HL-60 (cell line): Measurements from ENCODE around the gene GLIS1.

ENCODE experiments used
- DNase-seq, 2 experiments: peaks; one replicate each; pipeline ENCODE4 v3.0.0-alpha.2; 2010 to 2020; ENCODE audit warnings: low read depth in 1 of 2, low spot score in 1 of 2
- H3K27ac ChIP-seq: fragments of 250-450 bp; sonication (Bioruptor Pico); replicated peaks from 2 replicates; pipeline ENCODE4 v1.5.1; 2020; ENCODE audit warnings: mild to moderate bottlenecking, moderate library complexity
- H3K27me3 ChIP-seq: fragments of 250-450 bp; sonication (Bioruptor Pico); 2 replicates; pipeline ENCODE4 v1.5.1; 2021; ENCODE audit warnings: mild to moderate bottlenecking, moderate library complexity; ENCODE audit not compliant: insufficient read depth, poor library complexity, severe bottlenecking
- H3K4me3 ChIP-seq: replicated peaks from 2 replicates; pipeline ENCODE4 v1.5.1; 2011; ENCODE audit warnings: mild to moderate bottlenecking, control low read depth, low read length; ENCODE audit not compliant: insufficient read depth
- CTCF ChIP-seq: IDR thresholded peaks from one replicate; pipeline ENCODE4 v1.5.1; 2011; ENCODE audit warnings: low read length, control low read depth, inconsistent platforms; ENCODE audit not compliant: insufficient read depth
- GABPA ChIP-seq: IDR thresholded peaks from 2 replicates; pipeline ENCODE4 v1.6.1; 2012; ENCODE audit warnings: low read depth
- POLR2AphosphoS5 ChIP-seq: IDR thresholded peaks from 2 replicates; pipeline ENCODE4 v1.6.1; 2012; ENCODE audit warnings: low read depth
- SPI1 ChIP-seq: IDR thresholded peaks from 2 replicates; pipeline ENCODE4 v1.6.1; 2012; ENCODE audit warnings: low read depth, mild to moderate bottlenecking, borderline replicate concordance
- TF ChIP-seq, protein P1 (sequence below): IDR thresholded peaks from 2 replicates; pipeline ENCODE4 v1.6.1; 2012; ENCODE audit warnings: low read depth; ENCODE audit not compliant: insufficient replicate concordance

The GLIS1 gene

DNA sequence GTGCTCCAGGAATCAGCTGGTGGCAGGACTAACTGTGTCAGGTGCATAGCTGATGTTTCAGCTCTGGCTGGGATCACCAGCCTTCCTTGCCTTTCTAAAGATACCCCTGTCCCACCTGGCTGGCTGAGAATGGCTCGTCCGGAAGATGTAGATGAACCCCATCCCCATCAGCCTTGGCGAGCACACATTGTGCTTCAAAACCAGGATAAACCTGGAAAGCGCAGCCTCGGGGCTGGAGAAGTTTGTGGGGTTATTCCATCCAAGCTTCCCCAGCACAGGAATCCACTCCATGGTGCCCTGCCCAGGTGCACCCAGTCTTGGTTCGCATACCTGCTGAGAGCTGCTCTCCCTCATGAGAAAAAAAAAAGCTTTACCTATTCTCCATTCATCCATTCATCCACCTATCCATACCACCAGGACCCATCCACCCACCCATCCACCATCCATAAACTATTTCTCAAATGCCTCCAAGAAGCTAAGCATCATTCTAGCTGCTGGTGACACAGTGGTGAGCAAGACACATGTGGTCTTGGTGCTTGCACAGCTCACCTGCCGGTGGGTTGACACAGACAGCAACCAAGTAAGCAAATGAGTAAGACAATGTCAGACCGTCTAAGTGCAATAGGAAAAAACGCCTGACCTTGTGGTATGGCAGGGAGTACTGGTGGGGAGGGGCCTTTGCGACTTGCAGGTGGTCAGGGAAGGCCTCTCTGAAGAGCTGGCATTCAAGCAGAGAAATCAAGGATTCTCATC is 185.8 kb downstream of the GLIS1 start:
- DNase-seq: no peak
- TF ChIP-seq GABPA: no peak
- TF ChIP-seq SPI1: no peak
- TF ChIP-seq POLR2AphosphoS5: no peak
- TF ChIP-seq CTCF: no peak
- Histone ChIP-seq H3K27me3 (no peaks in the 10 kb centered on the region), H3K27ac (no peak overlapping the region), H3K4me3 (no peak overlapping the region)

GRCh38 chr1:53552146-53552861 is 186.7 kb downstream of the GLIS1 start:
- H3K4me3 ChIP-seq: no peak overlapping the region
- no peak for DNase-seq
- TF ChIP-seq POLR2AphosphoS5: no peak
- TF ChIP-seq GABPA: no peak
- TF ChIP-seq CTCF: no peak
- TF ChIP-seq, protein P1, sequence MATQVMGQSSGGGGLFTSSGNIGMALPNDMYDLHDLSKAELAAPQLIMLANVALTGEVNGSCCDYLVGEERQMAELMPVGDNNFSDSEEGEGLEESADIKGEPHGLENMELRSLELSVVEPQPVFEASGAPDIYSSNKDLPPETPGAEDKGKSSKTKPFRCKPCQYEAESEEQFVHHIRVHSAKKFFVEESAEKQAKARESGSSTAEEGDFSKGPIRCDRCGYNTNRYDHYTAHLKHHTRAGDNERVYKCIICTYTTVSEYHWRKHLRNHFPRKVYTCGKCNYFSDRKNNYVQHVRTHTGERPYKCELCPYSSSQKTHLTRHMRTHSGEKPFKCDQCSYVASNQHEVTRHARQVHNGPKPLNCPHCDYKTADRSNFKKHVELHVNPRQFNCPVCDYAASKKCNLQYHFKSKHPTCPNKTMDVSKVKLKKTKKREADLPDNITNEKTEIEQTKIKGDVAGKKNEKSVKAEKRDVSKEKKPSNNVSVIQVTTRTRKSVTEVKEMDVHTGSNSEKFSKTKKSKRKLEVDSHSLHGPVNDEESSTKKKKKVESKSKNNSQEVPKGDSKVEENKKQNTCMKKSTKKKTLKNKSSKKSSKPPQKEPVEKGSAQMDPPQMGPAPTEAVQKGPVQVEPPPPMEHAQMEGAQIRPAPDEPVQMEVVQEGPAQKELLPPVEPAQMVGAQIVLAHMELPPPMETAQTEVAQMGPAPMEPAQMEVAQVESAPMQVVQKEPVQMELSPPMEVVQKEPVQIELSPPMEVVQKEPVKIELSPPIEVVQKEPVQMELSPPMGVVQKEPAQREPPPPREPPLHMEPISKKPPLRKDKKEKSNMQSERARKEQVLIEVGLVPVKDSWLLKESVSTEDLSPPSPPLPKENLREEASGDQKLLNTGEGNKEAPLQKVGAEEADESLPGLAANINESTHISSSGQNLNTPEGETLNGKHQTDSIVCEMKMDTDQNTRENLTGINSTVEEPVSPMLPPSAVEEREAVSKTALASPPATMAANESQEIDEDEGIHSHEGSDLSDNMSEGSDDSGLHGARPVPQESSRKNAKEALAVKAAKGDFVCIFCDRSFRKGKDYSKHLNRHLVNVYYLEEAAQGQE: no peak
- no peak for TF ChIP-seq SPI1
- no peaks in the 10 kb centered on the region for H3K27me3 ChIP-seq
- no peak overlapping the region for H3K27ac ChIP-seq

- H3K27me3 ChIP-seq: no peaks in the 10 kb centered on the region
- DNase-seq: no peak
- no peak overlapping the region for H3K4me3 ChIP-seq
- no peak overlapping the region for H3K27ac ChIP-seq
- no peak for TF ChIP-seq GABPA
- no peak for TF ChIP-seq CTCF
- TF ChIP-seq, protein P1: no peak
- TF ChIP-seq SPI1: no peak
- no peak for TF ChIP-seq POLR2AphosphoS5
Measured at GRCh38 chr1:53551428-53551995, 187.5 kb downstream of the GLIS1 start.
